ENCODE results near the gene FAXDC2. TPM values are rescaled to one million over a fixed set of nuclear protein-coding genes. Genes with fewer than 3 reads are reported as not detected.

Gene FAXDC2
- total RNA-seq, 1 donor from 2014 or later = 7.3 TPM

DNA sequence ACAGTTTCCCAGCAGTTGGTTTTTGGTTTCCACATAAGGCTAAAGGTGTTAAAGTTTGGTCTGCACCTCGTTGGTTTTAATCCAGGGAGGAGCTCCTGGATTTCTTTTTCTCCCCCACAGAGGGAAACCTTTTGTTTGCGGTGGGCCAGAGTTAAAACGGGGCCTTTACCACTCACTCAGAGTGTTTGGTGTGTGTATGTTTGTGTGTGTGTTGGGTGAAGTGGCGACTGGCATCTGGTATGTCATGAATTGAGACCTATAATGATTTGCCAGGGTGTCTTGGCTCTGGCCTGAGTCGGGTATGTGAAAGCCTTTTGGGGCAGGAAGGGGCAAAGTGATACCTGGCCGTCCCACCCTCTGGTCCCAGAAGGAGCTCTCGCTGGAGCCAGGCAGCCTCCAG, 30.9 kb downstream of the FAXDC2 start:
- Histone ChIP-seq H3K4me3 (no peak overlapping the region), H4K20me1 (ENCODE audit: low read depth) (peaks cover 25% of the 10 kb centered on the region), H3K36me3 (no peaks in the 10 kb centered on the region), H2AFZ (replicated peaks) (no peak overlapping the region), H3F3A (ENCODE audit: low read depth) (peaks cover 7% of the 10 kb centered on the region), H3K9me3 (ENCODE audit: low read depth) (no peaks in the 10 kb centered on the region), H3K4me2 (peak overlapping the region; percentile 6), H3K4me1 (peaks cover 19% of the 10 kb centered on the region), H3K9ac (no peak overlapping the region), H3K27me3 (no peaks in the 10 kb centered on the region), H3K79me2 (ENCODE audit: low read depth) (no peaks in the 10 kb centered on the region), H3K27ac (no peak overlapping the region)
- Mint-ChIP-seq H3K27ac (peak overlapping the region; percentile 74), H3K36me3 (peaks cover 50% of the 10 kb centered on the region), H3K4me3 (no peak overlapping the region), H3K4me1 (peaks cover 13% of the 10 kb centered on the region), H3K27me3 (ENCODE audit: insufficient read depth, low read depth) (peaks cover 7% of the 10 kb centered on the region), H3K9me3 (no peaks in the 10 kb centered on the region)
- DNase-seq (ENCODE audit: low spot score) = no peak
- TF ChIP-seq CTCF (IDR thresholded peaks at IDR 0.05) = no peak
- TF ChIP-seq EZH2 (IDR thresholded peaks at IDR 0.05) = no peak
- TF ChIP-seq EZH2phosphoT487 (IDR thresholded peaks at IDR 0.05) = no peak

DNA sequence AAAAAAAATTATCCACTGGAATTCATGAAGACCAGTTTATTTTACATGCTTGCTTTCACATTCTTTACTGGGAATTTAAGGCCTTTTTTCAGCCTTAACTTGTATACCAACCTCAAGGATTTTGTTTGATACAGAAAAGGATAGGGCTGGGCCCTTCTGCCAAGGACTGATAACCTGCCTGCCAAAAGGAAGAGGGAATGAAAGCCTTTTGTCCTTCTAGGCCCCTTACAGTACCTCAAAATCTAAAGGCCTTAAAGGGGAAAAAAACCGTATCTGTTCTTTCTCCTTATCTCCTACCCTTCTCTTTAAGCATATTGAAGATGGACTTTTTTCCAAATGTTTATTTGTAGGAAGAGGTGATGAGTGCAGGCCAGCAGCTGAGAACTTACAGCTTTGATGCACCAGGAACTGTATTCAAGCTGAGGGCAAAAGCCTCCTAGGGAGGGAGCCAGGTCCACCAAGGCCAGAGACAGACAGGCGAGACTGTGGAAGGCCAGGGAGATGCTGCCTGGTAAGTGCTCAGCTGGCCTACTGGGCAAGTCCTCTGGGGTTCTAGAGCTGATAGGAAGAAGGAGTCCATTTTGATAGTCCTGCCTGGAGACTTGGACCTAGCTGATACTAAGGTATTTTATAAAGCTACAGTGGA, 31.8 kb downstream of the FAXDC2 start:
- no peaks in the 10 kb centered on the region for H3K79me2 ChIP-seq (ENCODE audit: low read depth)
- peaks cover 53% of the 10 kb centered on the region for H3K36me3 Mint-ChIP-seq
- peaks cover 19% of the 10 kb centered on the region for H3K4me1 ChIP-seq
- peaks cover 25% of the 10 kb centered on the region for H4K20me1 ChIP-seq (ENCODE audit: low read depth)
- H3K36me3 ChIP-seq = no peaks in the 10 kb centered on the region
- H3K27ac ChIP-seq = no peak overlapping the region
- no peaks in the 10 kb centered on the region for H3K9me3 ChIP-seq (ENCODE audit: low read depth)
- no peak overlapping the region for H3K27ac Mint-ChIP-seq
- no peaks in the 10 kb centered on the region for H3K9me3 Mint-ChIP-seq
- TF ChIP-seq CTCF (IDR thresholded peaks at IDR 0.05) (no peak), EZH2 (IDR thresholded peaks at IDR 0.05) (no peak), EZH2phosphoT487 (IDR thresholded peaks at IDR 0.05) (no peak)
- no peak overlapping the region for H3K4me3 ChIP-seq
- H3K4me1 Mint-ChIP-seq = peaks cover 13% of the 10 kb centered on the region
- H3K27me3 ChIP-seq = no peaks in the 10 kb centered on the region
- no peak overlapping the region for H3K4me2 ChIP-seq
- no peak overlapping the region for H3K9ac ChIP-seq
- no peak overlapping the region for H2AFZ ChIP-seq (replicated peaks)
- H3F3A ChIP-seq (ENCODE audit: low read depth) = peaks cover 7% of the 10 kb centered on the region
- H3K4me3 Mint-ChIP-seq = no peak overlapping the region
- no peak for DNase-seq (ENCODE audit: low spot score)
- peaks cover 7% of the 10 kb centered on the region for H3K27me3 Mint-ChIP-seq (ENCODE audit: insufficient read depth, low read depth)

- Mint-ChIP-seq H3K9me3 (no peaks in the 10 kb centered on the region), H3K27me3 (ENCODE audit: insufficient read depth, low read depth) (peaks cover 5% of the 10 kb centered on the region), H3K27ac (no peak overlapping the region), H3K36me3 (peaks cover 53% of the 10 kb centered on the region), H3K4me1 (peaks cover 11% of the 10 kb centered on the region), H3K4me3 (no peak overlapping the region)
- DNase-seq (ENCODE audit: low spot score) = no peak
- Histone ChIP-seq H3F3A (ENCODE audit: low read depth) (peaks cover 7% of the 10 kb centered on the region), H3K4me3 (no peak overlapping the region), H3K9ac (no peak overlapping the region), H3K27ac (no peak overlapping the region), H3K4me2 (no peak overlapping the region), H3K79me2 (ENCODE audit: low read depth) (no peaks in the 10 kb centered on the region), H2AFZ (replicated peaks) (no peak overlapping the region), H3K27me3 (no peaks in the 10 kb centered on the region), H4K20me1 (ENCODE audit: low read depth) (peaks cover 31% of the 10 kb centered on the region), H3K36me3 (no peaks in the 10 kb centered on the region), H3K9me3 (ENCODE audit: low read depth) (no peaks in the 10 kb centered on the region), H3K4me1 (peaks cover 19% of the 10 kb centered on the region)
- TF ChIP-seq EZH2 (IDR thresholded peaks at IDR 0.05) (no peak), CTCF (IDR thresholded peaks at IDR 0.05) (no peak), EZH2phosphoT487 (IDR thresholded peaks at IDR 0.05) (no peak)
These were observed 32.6 kb downstream of the FAXDC2 start for GRCh38 chr5:154817815-154818214.

Measured in neural progenitor cell (in vitro differentiated cells).